ENCODE data around the gene ZNF638. TPM values are rescaled to one million over a fixed set of nuclear protein-coding genes. Genes with fewer than 3 reads are reported as not detected.

ZNF638 gene
- total and polyA plus RNA-seq, 9 of the 15 experiments (the other 6 are each of a cell fraction or from before 2014, with no cell fraction given): 53.3 to 165 (median 98.8) TPM

GRCh38 chr2:71409611-71410010, 78.0 kb downstream of the ZNF638 start:
- no peak overlapping the region for H3K4me2 ChIP-seq (ENCODE audit: insufficient read depth, low read length)
- no peaks in the 10 kb centered on the region for H3K9me1 ChIP-seq (ENCODE audit: control insufficient read depth, insufficient read depth, low read length)
- intact Hi-C loops (cut with micrococcal nuclease) (no loop called here), in situ Hi-C loops (cut with MboI) (no loop called here)
- whole genome bisulfite sequencing (ENCODE audit: insufficient coverage, low coverage, missing lambda C conversion rate): 90% methylated on average over 3 of the region's 3 CpGs
- DNase-seq (ENCODE audit: extremely low read depth in 1 of 4, low spot score in 3 of 4) (no peak), ATAC-seq (no peak), FAIRE-seq (no peak)
- H4K20me1 ChIP-seq (replicated peaks; ENCODE audit: control insufficient read depth, insufficient read depth, low read length): no peaks in the 10 kb centered on the region
- H3K27ac ChIP-seq (ENCODE audit: extremely low read depth, low read depth, low read length): no peak overlapping the region
- no peak overlapping the region for H3K4me3 ChIP-seq
- H2AFZ ChIP-seq (ENCODE audit: low read depth, low read length): no peak overlapping the region
- no peak overlapping the region for H3K9ac ChIP-seq (ENCODE audit: insufficient read depth in 1 of 2, low read depth in 2 of 2, low read length in 2 of 2)
- POLR2A ChIA-PET: no interaction called here
- H3K4me1 ChIP-seq (replicated peaks in 1 of 2; ENCODE audit: control insufficient read depth in 2 of 2, insufficient read depth in 2 of 2, low read length in 2 of 2): no peaks in the 10 kb centered on the region
- BruUV-seq (replicated peaks): no TSS peak
- no peaks in the 10 kb centered on the region for H3K27me3 ChIP-seq (ENCODE audit: control insufficient read depth in 2 of 2, insufficient read depth in 2 of 2, low read length in 2 of 2)
- H3K79me2 ChIP-seq (ENCODE audit: control insufficient read depth, insufficient read depth, low read length): no peaks in the 10 kb centered on the region
- no peaks in the 10 kb centered on the region for H3K9me3 ChIP-seq (replicated peaks; ENCODE audit: control insufficient read depth, insufficient read depth, low read depth, low read length)
- CTCF ChIA-PET (ENCODE audit: low intra/inter-chr PET ratio): no interaction called here
- H3K36me3 ChIP-seq (ENCODE audit: control insufficient read depth, insufficient read depth, low read length): peaks cover 56% of the 10 kb centered on the region
- TF ChIP-seq HNRNPK (IDR thresholded peaks at IDR 0.05; ENCODE audit: low read depth, low read length, poor library complexity, severe bottlenecking) (no peak), MYBL2 (IDR thresholded peaks at IDR 0.05; ENCODE audit: low read depth) (no peak), MYBL2 (CRISPR knock-in tag; IDR thresholded peaks at IDR 0.05; ENCODE audit: borderline replicate concordance) (no peak)

GRCh38 chr2:71410696-71411095, 79.1 kb downstream of the ZNF638 start:
- DNase-seq (ENCODE audit: extremely low read depth in 1 of 4, low spot score in 3 of 4) (no peak), ATAC-seq (no peak), FAIRE-seq (no peak)
- Histone ChIP-seq H3K4me1 (replicated peaks in 1 of 2; ENCODE audit: control insufficient read depth in 2 of 2, insufficient read depth in 2 of 2, low read length in 2 of 2) (no peaks in the 10 kb centered on the region), H3K36me3 (ENCODE audit: control insufficient read depth, insufficient read depth, low read length) (peaks cover 45% of the 10 kb centered on the region), H3K4me2 (ENCODE audit: insufficient read depth, low read length) (no peak overlapping the region), H3K9ac (ENCODE audit: insufficient read depth in 1 of 2, low read depth in 2 of 2, low read length in 2 of 2) (no peak overlapping the region), H3K27me3 (ENCODE audit: control insufficient read depth in 2 of 2, insufficient read depth in 2 of 2, low read length in 2 of 2) (no peaks in the 10 kb centered on the region), H3K9me3 (replicated peaks; ENCODE audit: control insufficient read depth, insufficient read depth, low read depth, low read length) (no peaks in the 10 kb centered on the region), H3K9me1 (ENCODE audit: control insufficient read depth, insufficient read depth, low read length) (no peaks in the 10 kb centered on the region), H3K4me3 (no peak overlapping the region), H3K27ac (ENCODE audit: extremely low read depth, low read depth, low read length) (no peak overlapping the region), H2AFZ (ENCODE audit: low read depth, low read length) (no peak overlapping the region), H3K79me2 (ENCODE audit: control insufficient read depth, insufficient read depth, low read length) (no peaks in the 10 kb centered on the region), H4K20me1 (replicated peaks; ENCODE audit: control insufficient read depth, insufficient read depth, low read length) (no peaks in the 10 kb centered on the region)
- CTCF ChIA-PET (ENCODE audit: low intra/inter-chr PET ratio): no interaction called here
- no CpG with 5 or more reads among the region's 4 CpGs for WGBS (ENCODE audit: insufficient coverage, low coverage, missing lambda C conversion rate)
- no TSS peak for BruUV-seq (replicated peaks)
- TF ChIP-seq SRSF3 (IDR thresholded peaks at IDR 0.05; ENCODE audit: insufficient read depth, low read length) (no peak), MAX (CRISPR knock-in tag; IDR thresholded peaks at IDR 0.05) (no peak), CBX5 (IDR thresholded peaks at IDR 0.05; ENCODE audit: borderline replicate concordance, low read depth) (no peak), NELFE (IDR thresholded peaks at IDR 0.05; ENCODE audit: insufficient read depth, insufficient read length) (no peak), MYNN (IDR thresholded peaks at IDR 0.05) (no peak), MYNN (CRISPR knock-in tag; IDR thresholded peaks at IDR 0.05) (no peak), TAF1 (IDR thresholded peaks at IDR 0.05; ENCODE audit: control insufficient read depth, extremely low read depth, insufficient read depth, low read length, severe bottlenecking) (no peak), BMI1 (IDR thresholded peaks at IDR 0.05; ENCODE audit: low read length) (no peak), TCF7L2 (IDR thresholded peaks at IDR 0.05; ENCODE audit: low read depth, low read length) (no peak), GTF2A2 (tag; IDR thresholded peaks at IDR 0.05) (no peak), MLLT1 (IDR thresholded peaks at IDR 0.05) (no peak), SIN3A (IDR thresholded peaks at IDR 0.05; ENCODE audit: borderline replicate concordance in 2 of 2, control insufficient read depth in 1 of 2, low read depth in 2 of 2, low read length in 2 of 2) (no peak)
- intact Hi-C loops (cut with micrococcal nuclease) (no loop called here), in situ Hi-C loops (cut with MboI) (no loop called here)
- POLR2A ChIA-PET: no interaction called here

Measured in K562 (cell line).